ENCODE results near the gene LYG2.
"Not testable (repeated sequence)": the region's sequence is repeated elsewhere in the genome, so short reads cannot be mapped to it uniquely, and the experiment has no call there.

The LYG2 gene

GRCh38 chr2:99255491-99256318 is at the start of gene LYG2:
TSS of gene LYG2 (minus strand) at chr2:99255666. CDS start at chr2:99254260, 1,406 bp downstream.
- Histone ChIP-seq H3K9ac (ENCODE audit: low read depth in 1 of 2, low read length in 2 of 2) (no peak within 1 kb of the TSS), H3K36me3 (ENCODE audit: control insufficient read depth in 1 of 2, insufficient read depth in 2 of 2, low read length in 2 of 2) (no peaks in the 10 kb centered on the region), H3K9me3 (ENCODE audit: control insufficient read depth in 1 of 2, low read length in 2 of 2) (no peaks in the 10 kb centered on the region), H3K4me3 (ENCODE audit: low read depth in 1 of 2, low read length in 2 of 2) (no peak within 1 kb of the TSS), H3K4me1 (ENCODE audit: control insufficient read depth in 1 of 2, insufficient read depth in 2 of 2, low read length in 2 of 2) (no peaks in the 10 kb centered on the region), H3K27me3 (ENCODE audit: control insufficient read depth in 1 of 2, insufficient read depth in 2 of 2, low read length in 2 of 2) (no peaks in the 10 kb centered on the region), H3K27ac (ENCODE audit: low read depth, low read length) (no peak within 1 kb of the TSS)

- H3K4me3 ChIP-seq (ENCODE audit: low read depth in 1 of 2, low read length in 2 of 2); H3K27ac ChIP-seq (ENCODE audit: low read depth, low read length); H3K9ac ChIP-seq (ENCODE audit: low read depth in 1 of 2, low read length in 2 of 2); H3K4me1 ChIP-seq (ENCODE audit: control insufficient read depth in 1 of 2, insufficient read depth in 2 of 2, low read length in 2 of 2); H3K9me3 ChIP-seq (ENCODE audit: control insufficient read depth in 1 of 2, low read length in 2 of 2); H3K27me3 ChIP-seq (ENCODE audit: control insufficient read depth in 1 of 2, insufficient read depth in 2 of 2, low read length in 2 of 2); H3K36me3 ChIP-seq (ENCODE audit: control insufficient read depth in 1 of 2, insufficient read depth in 2 of 2, low read length in 2 of 2): not testable (repeated sequence)
Observed at GRCh38 chr2:99301097-99301496, 45.6 kb upstream of the LYG2 start, which contains the start of gene LYG1. TSS of gene LYG1 (minus strand) at chr2:99301197. CDS start at chr2:99295670, 5,527 bp downstream.

- no peak overlapping the region for H3K27ac ChIP-seq (ENCODE audit: low read depth, low read length)
- no peak overlapping the region for H3K9ac ChIP-seq (ENCODE audit: low read depth in 1 of 2, low read length in 2 of 2)
- H3K4me1 ChIP-seq (ENCODE audit: control insufficient read depth in 1 of 2, insufficient read depth in 2 of 2, low read length in 2 of 2) = no peaks in the 10 kb centered on the region
- H3K4me3 ChIP-seq (ENCODE audit: low read depth in 1 of 2, low read length in 2 of 2) = no peak overlapping the region
- no peaks in the 10 kb centered on the region for H3K9me3 ChIP-seq (ENCODE audit: control insufficient read depth in 1 of 2, low read length in 2 of 2)
- peaks cover 0 to 6% of the 10 kb centered on the region in 2 donors for H3K36me3 ChIP-seq (ENCODE audit: control insufficient read depth in 1 of 2, insufficient read depth in 2 of 2, low read length in 2 of 2)
- no peaks in the 10 kb centered on the region for H3K27me3 ChIP-seq (ENCODE audit: control insufficient read depth in 1 of 2, insufficient read depth in 2 of 2, low read length in 2 of 2)
Observed at GRCh38 chr2:99299580-99299979, 44.1 kb upstream of the LYG2 start.

GRCh38 chr2:99297994-99298393 is 42.5 kb upstream of the LYG2 start:
- no peaks in the 10 kb centered on the region for H3K4me1 ChIP-seq (ENCODE audit: control insufficient read depth in 1 of 2, insufficient read depth in 2 of 2, low read length in 2 of 2)
- no peaks in the 10 kb centered on the region for H3K9me3 ChIP-seq (ENCODE audit: control insufficient read depth in 1 of 2, low read length in 2 of 2)
- H3K27me3 ChIP-seq (ENCODE audit: control insufficient read depth in 1 of 2, insufficient read depth in 2 of 2, low read length in 2 of 2) = no peaks in the 10 kb centered on the region
- no peaks in the 10 kb centered on the region for H3K36me3 ChIP-seq (ENCODE audit: control insufficient read depth in 1 of 2, insufficient read depth in 2 of 2, low read length in 2 of 2)
- H3K27ac ChIP-seq (ENCODE audit: low read depth, low read length) = no peak overlapping the region
- no peak overlapping the region for H3K9ac ChIP-seq (ENCODE audit: low read depth in 1 of 2, low read length in 2 of 2)
- no peak overlapping the region for H3K4me3 ChIP-seq (ENCODE audit: low read depth in 1 of 2, low read length in 2 of 2)

- no peaks in the 10 kb centered on the region for H3K9me3 ChIP-seq (ENCODE audit: control insufficient read depth in 1 of 2, low read length in 2 of 2)
- no peak overlapping the region for H3K4me3 ChIP-seq (ENCODE audit: low read depth in 1 of 2, low read length in 2 of 2)
- H3K9ac ChIP-seq (ENCODE audit: low read depth in 1 of 2, low read length in 2 of 2) = no peak overlapping the region
- H3K36me3 ChIP-seq (ENCODE audit: control insufficient read depth in 1 of 2, insufficient read depth in 2 of 2, low read length in 2 of 2) = no peaks in the 10 kb centered on the region
- peaks cover 0 to 3% of the 10 kb centered on the region in 2 donors for H3K4me1 ChIP-seq (ENCODE audit: control insufficient read depth in 1 of 2, insufficient read depth in 2 of 2, low read length in 2 of 2)
- no peak overlapping the region for H3K27ac ChIP-seq (ENCODE audit: low read depth, low read length)
- H3K27me3 ChIP-seq (ENCODE audit: control insufficient read depth in 1 of 2, insufficient read depth in 2 of 2, low read length in 2 of 2) = no peaks in the 10 kb centered on the region
Observed at GRCh38 chr2:99285526-99285925, 30.1 kb upstream of the LYG2 start.

- no peak overlapping the region for H3K27ac ChIP-seq (ENCODE audit: low read depth, low read length)
- H3K9ac ChIP-seq (ENCODE audit: low read depth in 1 of 2, low read length in 2 of 2) = no peak overlapping the region
- H3K4me3 ChIP-seq (ENCODE audit: low read depth in 1 of 2, low read length in 2 of 2) = no peak overlapping the region
- H3K9me3 ChIP-seq (ENCODE audit: control insufficient read depth in 1 of 2, low read length in 2 of 2) = peaks cover 0 to 4% of the 10 kb centered on the region in 2 donors
- no peaks in the 10 kb centered on the region for H3K36me3 ChIP-seq (ENCODE audit: control insufficient read depth in 1 of 2, insufficient read depth in 2 of 2, low read length in 2 of 2)
- no peaks in the 10 kb centered on the region for H3K27me3 ChIP-seq (ENCODE audit: control insufficient read depth in 1 of 2, insufficient read depth in 2 of 2, low read length in 2 of 2)
- H3K4me1 ChIP-seq (ENCODE audit: control insufficient read depth in 1 of 2, insufficient read depth in 2 of 2, low read length in 2 of 2) = no peaks in the 10 kb centered on the region
Observed at GRCh38 chr2:99279969-99280695, 24.7 kb upstream of the LYG2 start.

GRCh38 chr2:99278793-99279291 is 23.4 kb upstream of the LYG2 start:
- Histone ChIP-seq H3K9ac (ENCODE audit: low read depth in 1 of 2, low read length in 2 of 2) (no peak overlapping the region), H3K4me3 (ENCODE audit: low read depth in 1 of 2, low read length in 2 of 2) (no peak overlapping the region), H3K27ac (ENCODE audit: low read depth, low read length) (no peak overlapping the region), H3K4me1 (ENCODE audit: control insufficient read depth in 1 of 2, insufficient read depth in 2 of 2, low read length in 2 of 2) (no peaks in the 10 kb centered on the region), H3K36me3 (ENCODE audit: control insufficient read depth in 1 of 2, insufficient read depth in 2 of 2, low read length in 2 of 2) (no peaks in the 10 kb centered on the region), H3K9me3 (ENCODE audit: control insufficient read depth in 1 of 2, low read length in 2 of 2) (peaks cover 0 to 4% of the 10 kb centered on the region in 2 donors), H3K27me3 (ENCODE audit: control insufficient read depth in 1 of 2, insufficient read depth in 2 of 2, low read length in 2 of 2) (no peaks in the 10 kb centered on the region)

GRCh38 chr2:99278195-99278765 is 22.8 kb upstream of the LYG2 start:
- H3K4me3 ChIP-seq (ENCODE audit: low read depth in 1 of 2, low read length in 2 of 2); H3K27ac ChIP-seq (ENCODE audit: low read depth, low read length); H3K36me3 ChIP-seq (ENCODE audit: control insufficient read depth in 1 of 2, insufficient read depth in 2 of 2, low read length in 2 of 2); H3K27me3 ChIP-seq (ENCODE audit: control insufficient read depth in 1 of 2, insufficient read depth in 2 of 2, low read length in 2 of 2); H3K9ac ChIP-seq (ENCODE audit: low read depth in 1 of 2, low read length in 2 of 2); H3K9me3 ChIP-seq (ENCODE audit: control insufficient read depth in 1 of 2, low read length in 2 of 2); H3K4me1 ChIP-seq (ENCODE audit: control insufficient read depth in 1 of 2, insufficient read depth in 2 of 2, low read length in 2 of 2): not testable (repeated sequence)

GRCh38 chr2:99275882-99276281 is 20.4 kb upstream of the LYG2 start:
- H3K27ac ChIP-seq (ENCODE audit: low read depth, low read length) = no peak overlapping the region
- H3K9me3 ChIP-seq (ENCODE audit: control insufficient read depth in 1 of 2, low read length in 2 of 2) = peaks cover 5 to 13% of the 10 kb centered on the region in 2 donors
- no peaks in the 10 kb centered on the region for H3K27me3 ChIP-seq (ENCODE audit: control insufficient read depth in 1 of 2, insufficient read depth in 2 of 2, low read length in 2 of 2)
- no peak overlapping the region for H3K4me3 ChIP-seq (ENCODE audit: low read depth in 1 of 2, low read length in 2 of 2)
- no peak overlapping the region for H3K9ac ChIP-seq (ENCODE audit: low read depth in 1 of 2, low read length in 2 of 2)
- H3K36me3 ChIP-seq (ENCODE audit: control insufficient read depth in 1 of 2, insufficient read depth in 2 of 2, low read length in 2 of 2) = no peaks in the 10 kb centered on the region
- no peaks in the 10 kb centered on the region for H3K4me1 ChIP-seq (ENCODE audit: control insufficient read depth in 1 of 2, insufficient read depth in 2 of 2, low read length in 2 of 2)

GRCh38 chr2:99261242-99261641 is 5.8 kb upstream of the LYG2 start:
- Histone ChIP-seq H3K9me3 (ENCODE audit: control insufficient read depth in 1 of 2, low read length in 2 of 2) (no peaks in the 10 kb centered on the region), H3K4me1 (ENCODE audit: control insufficient read depth in 1 of 2, insufficient read depth in 2 of 2, low read length in 2 of 2) (no peaks in the 10 kb centered on the region), H3K36me3 (ENCODE audit: control insufficient read depth in 1 of 2, insufficient read depth in 2 of 2, low read length in 2 of 2) (no peaks in the 10 kb centered on the region), H3K9ac (ENCODE audit: low read depth in 1 of 2, low read length in 2 of 2) (no peak overlapping the region), H3K4me3 (ENCODE audit: low read depth in 1 of 2, low read length in 2 of 2) (no peak overlapping the region), H3K27ac (ENCODE audit: low read depth, low read length) (no peak overlapping the region), H3K27me3 (ENCODE audit: control insufficient read depth in 1 of 2, insufficient read depth in 2 of 2, low read length in 2 of 2) (no peaks in the 10 kb centered on the region)
